Smooth muscle cell (in vitro differentiated cells): Measurements from ENCODE around the gene C15orf40. TPM values are rescaled to one million over a fixed set of nuclear protein-coding genes. Genes with fewer than 3 reads are reported as not detected.

Experiments used
- DNase-seq: peaks from one replicate; lab custom pipeline; 2025; ENCODE audit not compliant: unreplicated experiment; lab: John Stamatoyannopoulos, UW
- H2AFZ ChIP-seq: fragments of 200-600 bp; sonication (generic); 2 replicates; pipeline ENCODE4 v1.6.0; 2016; ENCODE audit warnings: antibody characterized with exemption, low read depth, mild to moderate bottlenecking
- H3F3A ChIP-seq: fragments of 200-600 bp; sonication (generic); 2 replicates; pipeline ENCODE4 v1.6.0; 2017; ENCODE audit warnings: antibody characterized with exemption, low read depth
- H3K27ac ChIP-seq: fragments of 200-600 bp; sonication (generic); 2 replicates; pipeline ENCODE4 v1.5.1; 2016; ENCODE audit warnings: low read depth, mild to moderate bottlenecking
- H3K27me3 ChIP-seq: fragments of 200-600 bp; sonication (generic); 2 replicates; pipeline ENCODE4 v1.6.1; 2016; ENCODE audit warnings: low read depth, mild to moderate bottlenecking
- H3K36me3 ChIP-seq: fragments of 200-600 bp; sonication (generic); 2 replicates; pipeline ENCODE4 v1.5.1; 2016; ENCODE audit warnings: low read depth
- H3K4me1 ChIP-seq: fragments of 200-600 bp; sonication (generic); 2 replicates; pipeline ENCODE4 v1.5.1; 2016; ENCODE audit warnings: low read depth
- H3K4me2 ChIP-seq: fragments of 200-600 bp; sonication (generic); 2 replicates; pipeline ENCODE4 v1.6.0; 2016; ENCODE audit warnings: mild to moderate bottlenecking
- H3K4me3 ChIP-seq: fragments of 200-600 bp; sonication (generic); 2 replicates; pipeline ENCODE4 v1.5.1; 2016; ENCODE audit warnings: mild to moderate bottlenecking
- H3K79me2 ChIP-seq: fragments of 200-600 bp; sonication (generic); 2 replicates; pipeline ENCODE4 v1.6.0; 2016; ENCODE audit warnings: low read depth, mild to moderate bottlenecking
- H3K9ac ChIP-seq: fragments of 200-600 bp; sonication (generic); 2 replicates; pipeline ENCODE4 v1.6.0; 2016; ENCODE audit warnings: low read depth
- H3K9me3 ChIP-seq: fragments of 200-600 bp; sonication (generic); replicated peaks from 2 replicates; pipeline ENCODE4 v1.5.1; 2016; ENCODE audit warnings: low read depth
- H4K20me1 ChIP-seq: fragments of 200-600 bp; sonication (generic); 2 replicates; pipeline ENCODE4 v1.6.0; 2016; ENCODE audit warnings: low read depth
- WGBS: methylation state at CpG from one replicate; pipeline ENCODE4 v1.1.7; 2016; ENCODE audit warnings: low lambda C conversion rate; 5-methylcytosine and 5-hydroxymethylcytosine counted together
- polyA plus RNA-seq: library from polyadenylated mRNA; unstranded; fragments of >200 nt; fragmentation: Nextera tagmentation; extraction: Ambion mirVana; gene quantifications from 2 replicates; pipeline ENCODE4 v1.2.1, GENCODE V29; 2016
- total RNA-seq: library from RNA; depleted of rRNA; stranded (reverse); fragments of >200 nt; gene quantifications from 2 replicates; pipeline ENCODE4 v1.2.3, GENCODE V29; 2014
- TF ChIP-seq, protein P1 (sequence below): fragments of 200-600 bp; sonication (generic); IDR thresholded peaks from 2 replicates; pipeline ENCODE4 v1.5.1; 2017; ENCODE audit warnings: borderline replicate concordance, mild to moderate bottlenecking, antibody characterized with exemption; ENCODE audit not compliant: insufficient read depth, poor library complexity, severe bottlenecking

Gene C15orf40
- total and polyA plus RNA-seq, 2 experiments from 2014 or later, result 14.3 to 19.3 TPM

DNA sequence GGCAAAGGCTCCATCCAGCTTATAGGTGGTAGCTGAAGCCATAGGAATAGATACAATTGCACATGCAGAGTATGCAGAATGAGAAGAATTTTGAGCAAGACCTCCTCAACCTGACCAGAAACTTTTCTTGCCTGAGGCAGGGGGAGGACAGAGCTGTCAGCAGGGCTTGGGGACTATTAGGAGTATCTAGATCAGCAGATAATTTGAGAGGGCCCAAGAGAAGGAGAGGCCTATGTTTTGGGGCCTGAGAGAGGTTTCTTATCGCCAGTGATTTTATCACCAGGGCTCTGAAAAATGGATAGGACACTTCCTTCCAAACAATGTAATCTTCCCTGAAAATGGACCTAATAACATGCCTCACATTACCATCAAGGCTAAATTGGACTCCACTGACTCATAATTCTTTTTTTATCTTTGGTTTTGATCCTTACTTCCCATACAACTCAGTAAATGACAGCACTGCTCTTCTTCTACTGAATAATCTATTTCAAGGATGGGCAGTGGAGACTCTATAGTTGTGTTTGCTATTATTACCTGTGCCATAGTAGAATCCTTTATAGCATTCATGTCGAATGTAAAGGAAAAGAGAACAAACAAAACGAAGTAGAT is 41.3 kb downstream of the C15orf40 start:
- no peaks in the 10 kb centered on the region for H3K27me3 ChIP-seq
- no peak overlapping the region for H3K9ac ChIP-seq
- H3K9me3 ChIP-seq, result no peaks in the 10 kb centered on the region
- H3K4me2 ChIP-seq, result no peak overlapping the region
- TF ChIP-seq, protein P1, sequence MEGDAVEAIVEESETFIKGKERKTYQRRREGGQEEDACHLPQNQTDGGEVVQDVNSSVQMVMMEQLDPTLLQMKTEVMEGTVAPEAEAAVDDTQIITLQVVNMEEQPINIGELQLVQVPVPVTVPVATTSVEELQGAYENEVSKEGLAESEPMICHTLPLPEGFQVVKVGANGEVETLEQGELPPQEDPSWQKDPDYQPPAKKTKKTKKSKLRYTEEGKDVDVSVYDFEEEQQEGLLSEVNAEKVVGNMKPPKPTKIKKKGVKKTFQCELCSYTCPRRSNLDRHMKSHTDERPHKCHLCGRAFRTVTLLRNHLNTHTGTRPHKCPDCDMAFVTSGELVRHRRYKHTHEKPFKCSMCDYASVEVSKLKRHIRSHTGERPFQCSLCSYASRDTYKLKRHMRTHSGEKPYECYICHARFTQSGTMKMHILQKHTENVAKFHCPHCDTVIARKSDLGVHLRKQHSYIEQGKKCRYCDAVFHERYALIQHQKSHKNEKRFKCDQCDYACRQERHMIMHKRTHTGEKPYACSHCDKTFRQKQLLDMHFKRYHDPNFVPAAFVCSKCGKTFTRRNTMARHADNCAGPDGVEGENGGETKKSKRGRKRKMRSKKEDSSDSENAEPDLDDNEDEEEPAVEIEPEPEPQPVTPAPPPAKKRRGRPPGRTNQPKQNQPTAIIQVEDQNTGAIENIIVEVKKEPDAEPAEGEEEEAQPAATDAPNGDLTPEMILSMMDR, result no peak
- no peaks in the 10 kb centered on the region for H3K79me2 ChIP-seq
- no peaks in the 10 kb centered on the region for H3K36me3 ChIP-seq
- H3K27ac ChIP-seq, result no peak overlapping the region
- DNase-seq, result no peak
- no peak overlapping the region for H2AFZ ChIP-seq
- 55% methylated on average over 3 of the region's 3 CpGs for WGBS
- no peak overlapping the region for H3K4me3 ChIP-seq
- H3K4me1 ChIP-seq, result no peaks in the 10 kb centered on the region
- H3F3A ChIP-seq, result no peaks in the 10 kb centered on the region
- H4K20me1 ChIP-seq, result no peaks in the 10 kb centered on the region

DNA sequence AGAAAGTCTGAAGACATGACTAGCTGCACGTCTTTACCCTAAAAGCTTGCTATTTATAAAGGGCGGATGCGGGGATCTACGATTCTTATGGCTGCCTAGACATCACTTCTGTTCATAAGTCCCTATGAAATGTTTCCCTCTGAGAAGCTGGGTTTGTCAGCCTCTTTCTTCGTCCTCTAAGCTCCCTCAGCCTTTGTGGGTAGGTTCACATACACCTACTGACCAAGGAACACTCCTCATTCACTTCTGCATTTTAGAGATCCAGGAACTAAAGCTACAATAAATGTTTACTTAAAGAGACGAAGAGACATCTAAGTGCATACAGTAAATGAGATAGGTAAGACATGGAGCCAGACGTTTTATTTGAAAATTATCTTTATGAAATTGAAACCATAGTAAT is 42.1 kb downstream of the C15orf40 start:
- Histone ChIP-seq H3K4me1 (no peaks in the 10 kb centered on the region), H3F3A (no peaks in the 10 kb centered on the region), H3K4me3 (no peak overlapping the region), H3K9me3 (no peaks in the 10 kb centered on the region), H3K9ac (no peak overlapping the region), H2AFZ (no peak overlapping the region), H3K27ac (no peak overlapping the region), H4K20me1 (no peaks in the 10 kb centered on the region), H3K79me2 (no peaks in the 10 kb centered on the region), H3K36me3 (no peaks in the 10 kb centered on the region), H3K27me3 (no peaks in the 10 kb centered on the region), H3K4me2 (no peak overlapping the region)
- TF ChIP-seq, protein P1, result no peak
- WGBS, result 85% methylated on average over 7 of the region's 7 CpGs
- no peak for DNase-seq

GRCh38 chr15:82968066-82968465 is 43.4 kb downstream of the C15orf40 start:
- Histone ChIP-seq H3K4me1 (no peaks in the 10 kb centered on the region), H3K27ac (no peak overlapping the region), H3K27me3 (no peaks in the 10 kb centered on the region), H3K79me2 (no peaks in the 10 kb centered on the region), H3K9me3 (no peaks in the 10 kb centered on the region), H3K4me2 (no peak overlapping the region), H3K36me3 (no peaks in the 10 kb centered on the region), H3K4me3 (no peak overlapping the region), H2AFZ (no peak overlapping the region), H3K9ac (no peak overlapping the region), H4K20me1 (no peaks in the 10 kb centered on the region), H3F3A (no peaks in the 10 kb centered on the region)
- 75% methylated on average over 4 of the region's 4 CpGs for WGBS
- TF ChIP-seq, protein P1, result no peak
- no peak for DNase-seq

DNA sequence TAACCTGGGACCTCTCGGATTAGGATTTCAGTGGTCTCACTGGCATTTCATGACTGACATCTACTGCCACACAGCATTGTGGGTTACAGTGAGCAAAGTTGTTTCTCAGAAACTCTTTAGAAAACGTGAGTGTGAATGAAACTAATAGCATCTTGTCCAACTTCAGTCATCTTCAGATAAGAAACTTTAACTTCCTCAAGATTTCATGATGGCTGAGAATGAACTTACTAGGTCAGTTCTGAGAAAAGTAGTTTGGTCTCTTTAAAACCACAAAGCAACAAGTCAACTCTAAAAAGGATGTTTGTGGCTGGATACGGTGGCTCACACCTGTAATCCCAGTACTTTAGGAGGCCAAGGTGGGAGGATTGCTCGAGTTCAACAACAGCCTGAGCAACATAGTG is 44.8 kb downstream of the C15orf40 start:
- 83% methylated on average over 4 of the region's 4 CpGs for WGBS
- H3F3A ChIP-seq, result no peaks in the 10 kb centered on the region
- H3K79me2 ChIP-seq, result no peaks in the 10 kb centered on the region
- no peak overlapping the region for H3K4me2 ChIP-seq
- no peak overlapping the region for H3K4me3 ChIP-seq
- H3K9ac ChIP-seq, result no peak overlapping the region
- TF ChIP-seq, protein P1, result no peak
- H2AFZ ChIP-seq, result no peak overlapping the region
- DNase-seq, result no peak
- no peak overlapping the region for H3K27ac ChIP-seq
- H4K20me1 ChIP-seq, result no peaks in the 10 kb centered on the region
- H3K36me3 ChIP-seq, result no peaks in the 10 kb centered on the region
- no peaks in the 10 kb centered on the region for H3K4me1 ChIP-seq
- H3K27me3 ChIP-seq, result no peaks in the 10 kb centered on the region
- no peaks in the 10 kb centered on the region for H3K9me3 ChIP-seq
